ENCODE data around the gene SDCCAG8. TPM values are rescaled to one million over a fixed set of nuclear protein-coding genes. Genes with fewer than 3 reads are reported as not detected.

SDCCAG8 gene
- total RNA-seq, 4 donors from 2014 or later = 24.5 to 52.7 (median 31.7) TPM

GRCh38 chr1:243267471-243267880 is 11.6 kb downstream of the SDCCAG8 start:
- Histone ChIP-seq H3K36me3 (peaks cover 0 to 30% (median 6%) of the 10 kb centered on the region in 4 donors), H3K27me3 (no peaks in the 10 kb centered on the region), H3K27ac (replicated peaks in 1 of 4) (peak overlapping the region in 1 of 4 donors; percentile 22), H3K4me3 (no peak overlapping the region), H3K9me3 (no peaks in the 10 kb centered on the region), H3K4me1 (peaks cover 23 to 45% (median 31%) of the 10 kb centered on the region in 4 donors)
- TF ChIP-seq POLR2AphosphoS5 (IDR thresholded peaks at IDR 0.05) (no peak), EP300 (IDR thresholded peaks at IDR 0.05) (no peak), POLR2A (IDR thresholded peaks at IDR 0.05; ENCODE audit: low read depth) (no peak)
- TF ChIP-seq, protein P1, sequence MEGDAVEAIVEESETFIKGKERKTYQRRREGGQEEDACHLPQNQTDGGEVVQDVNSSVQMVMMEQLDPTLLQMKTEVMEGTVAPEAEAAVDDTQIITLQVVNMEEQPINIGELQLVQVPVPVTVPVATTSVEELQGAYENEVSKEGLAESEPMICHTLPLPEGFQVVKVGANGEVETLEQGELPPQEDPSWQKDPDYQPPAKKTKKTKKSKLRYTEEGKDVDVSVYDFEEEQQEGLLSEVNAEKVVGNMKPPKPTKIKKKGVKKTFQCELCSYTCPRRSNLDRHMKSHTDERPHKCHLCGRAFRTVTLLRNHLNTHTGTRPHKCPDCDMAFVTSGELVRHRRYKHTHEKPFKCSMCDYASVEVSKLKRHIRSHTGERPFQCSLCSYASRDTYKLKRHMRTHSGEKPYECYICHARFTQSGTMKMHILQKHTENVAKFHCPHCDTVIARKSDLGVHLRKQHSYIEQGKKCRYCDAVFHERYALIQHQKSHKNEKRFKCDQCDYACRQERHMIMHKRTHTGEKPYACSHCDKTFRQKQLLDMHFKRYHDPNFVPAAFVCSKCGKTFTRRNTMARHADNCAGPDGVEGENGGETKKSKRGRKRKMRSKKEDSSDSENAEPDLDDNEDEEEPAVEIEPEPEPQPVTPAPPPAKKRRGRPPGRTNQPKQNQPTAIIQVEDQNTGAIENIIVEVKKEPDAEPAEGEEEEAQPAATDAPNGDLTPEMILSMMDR (IDR thresholded peaks at IDR 0.05) = no peak
- DNase-seq (ENCODE audit: extremely low spot score) = no peak
- intact Hi-C loops (cut with DNase I) = no loop called here
- 85% methylated on average over 10 of the region's 10 CpGs for WGBS

- DNase-seq (ENCODE audit: extremely low spot score) = no peak
- TF ChIP-seq POLR2AphosphoS5 (IDR thresholded peaks at IDR 0.05) = no peak
- TF ChIP-seq, protein P1 (IDR thresholded peaks at IDR 0.05) = no peak
- no peak for TF ChIP-seq POLR2A (IDR thresholded peaks at IDR 0.05; ENCODE audit: low read depth)
- TF ChIP-seq EP300 (IDR thresholded peaks at IDR 0.05) = no peak
- no peak overlapping the region for H3K4me3 ChIP-seq
- peaks cover 23 to 45% (median 31%) of the 10 kb centered on the region in 4 donors for H3K4me1 ChIP-seq
- 72% methylated on average over 12 of the region's 12 CpGs for WGBS
- peak overlapping the region in 1 of 4 donors; percentile 18 for H3K27ac ChIP-seq (replicated peaks in 1 of 4)
- intact Hi-C loops (cut with DNase I) = no loop called here
- no peaks in the 10 kb centered on the region for H3K27me3 ChIP-seq
- H3K36me3 ChIP-seq = peaks cover 0 to 31% (median 7%) of the 10 kb centered on the region in 4 donors
- H3K9me3 ChIP-seq = no peaks in the 10 kb centered on the region
Measured at GRCh38 chr1:243267914-243268653, 12.2 kb downstream of the SDCCAG8 start.

DNA sequence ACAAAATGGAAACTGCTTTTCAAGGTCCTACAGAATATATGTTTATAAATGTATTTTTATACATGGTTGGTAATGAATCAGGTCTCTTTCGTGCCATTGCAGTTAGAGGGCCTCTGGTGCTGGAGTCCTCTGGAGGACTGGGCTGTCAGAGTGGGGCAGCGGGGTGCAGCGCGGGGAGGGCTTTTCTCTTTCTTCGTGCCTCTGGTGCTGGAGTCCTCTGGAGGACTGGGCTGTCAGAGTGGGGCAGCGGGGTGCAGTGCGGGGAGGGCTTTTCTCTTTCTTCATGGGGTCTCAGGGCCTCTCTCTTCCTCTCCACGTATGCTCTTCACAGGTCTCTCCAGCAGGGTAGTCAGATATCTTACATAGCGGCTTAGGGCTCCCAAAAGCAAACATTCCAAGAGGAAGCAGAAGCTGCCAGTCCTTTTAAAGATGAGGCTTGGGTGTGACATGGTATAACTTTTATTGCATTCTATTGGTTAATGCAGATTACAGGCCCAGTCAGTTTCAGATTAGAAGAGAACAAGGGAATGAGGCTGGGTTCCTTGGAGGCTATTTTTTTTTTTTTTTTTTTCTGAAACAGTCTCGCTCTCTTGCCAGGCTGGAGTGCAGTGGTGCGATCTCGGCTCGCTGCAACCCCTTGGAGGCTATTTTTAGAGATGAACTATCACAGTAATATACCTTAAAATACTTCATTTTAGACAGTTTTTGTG is 13.1 kb downstream of the SDCCAG8 start:
- Histone ChIP-seq H3K27me3 (no peaks in the 10 kb centered on the region), H3K27ac (replicated peaks in 1 of 4) (no peak overlapping the region), H3K4me1 (peaks cover 20 to 44% (median 31%) of the 10 kb centered on the region in 4 donors), H3K9me3 (no peaks in the 10 kb centered on the region), H3K4me3 (no peak overlapping the region), H3K36me3 (peaks cover 0 to 39% (median 10%) of the 10 kb centered on the region in 4 donors)
- intact Hi-C loops (cut with DNase I) = no loop called here
- 86% methylated on average over 12 of the region's 13 CpGs for WGBS
- DNase-seq (ENCODE audit: extremely low spot score) = no peak
- TF ChIP-seq POLR2A (IDR thresholded peaks at IDR 0.05; ENCODE audit: low read depth) (no peak), POLR2AphosphoS5 (IDR thresholded peaks at IDR 0.05) (no peak), EP300 (IDR thresholded peaks at IDR 0.05) (no peak)
- TF ChIP-seq, protein P1 (IDR thresholded peaks at IDR 0.05) = no peak

GRCh38 chr1:243269461-243269801 is 13.6 kb downstream of the SDCCAG8 start:
- Histone ChIP-seq H3K4me3 (no peak overlapping the region), H3K4me1 (peaks cover 15 to 40% (median 26%) of the 10 kb centered on the region in 4 donors), H3K27ac (replicated peaks in 1 of 4) (peak overlapping the region in 1 of 4 donors; percentile 7), H3K36me3 (peaks cover 0 to 44% (median 10%) of the 10 kb centered on the region in 4 donors), H3K27me3 (no peaks in the 10 kb centered on the region), H3K9me3 (no peaks in the 10 kb centered on the region)
- TF ChIP-seq POLR2A (IDR thresholded peaks at IDR 0.05; ENCODE audit: low read depth) (no peak), POLR2AphosphoS5 (IDR thresholded peaks at IDR 0.05) (no peak), EP300 (IDR thresholded peaks at IDR 0.05) (no peak)
- TF ChIP-seq, protein P1 (IDR thresholded peaks at IDR 0.05) = no peak
- DNase-seq (ENCODE audit: extremely low spot score) = no peak
- 96% methylated on average over 4 of the region's 4 CpGs for WGBS
- intact Hi-C loops (cut with DNase I) = no loop called here

All from esophagus muscularis mucosa (tissue), 4 donors.